ENCODE results near the gene ABRAXAS1.
A peak's percentile ranks its signal among the peaks of the same experiment; 100 is the strongest.
"Not testable (repeated sequence)": the region's sequence is repeated elsewhere in the genome, so short reads cannot be mapped to it uniquely, and the experiment has no call there.

ABRAXAS1 gene

GRCh38 chr4:83484500-83485461, at the start of gene ABRAXAS1:
Gene ABRAXAS1 (minus strand): TSS chr4:83485100. CDS start chr4:83485072, 28 bp downstream.
- peak; percentile 73 to 77 for DNase-seq

- no peak for DNase-seq
Observed at GRCh38 chr4:83527671-83528070, 42.8 kb upstream of the ABRAXAS1 start.

DNA sequence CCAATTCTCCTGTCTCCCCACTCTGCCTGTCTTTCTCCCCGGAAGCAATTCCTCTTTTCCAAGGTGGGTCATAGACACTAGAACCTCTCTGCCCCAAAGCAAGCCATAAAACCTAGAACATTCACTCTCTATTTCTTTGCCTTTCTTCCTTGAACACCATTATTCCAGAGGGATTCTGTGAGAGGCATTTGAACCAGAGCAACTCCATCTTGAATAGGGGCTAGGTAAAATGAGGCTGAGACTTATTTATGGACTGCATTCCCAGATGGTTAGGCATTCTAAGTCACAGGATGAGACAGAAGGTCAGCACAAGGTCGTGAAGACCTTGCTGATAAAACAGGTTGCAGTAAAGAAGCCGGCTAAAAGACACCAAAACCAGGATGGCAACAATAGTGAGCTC, 37.3 kb upstream of the ABRAXAS1 start:
- no peak for DNase-seq

- DNase-seq, result no peak
Observed at GRCh38 chr4:83516042-83516772, 31.3 kb upstream of the ABRAXAS1 start.

DNA sequence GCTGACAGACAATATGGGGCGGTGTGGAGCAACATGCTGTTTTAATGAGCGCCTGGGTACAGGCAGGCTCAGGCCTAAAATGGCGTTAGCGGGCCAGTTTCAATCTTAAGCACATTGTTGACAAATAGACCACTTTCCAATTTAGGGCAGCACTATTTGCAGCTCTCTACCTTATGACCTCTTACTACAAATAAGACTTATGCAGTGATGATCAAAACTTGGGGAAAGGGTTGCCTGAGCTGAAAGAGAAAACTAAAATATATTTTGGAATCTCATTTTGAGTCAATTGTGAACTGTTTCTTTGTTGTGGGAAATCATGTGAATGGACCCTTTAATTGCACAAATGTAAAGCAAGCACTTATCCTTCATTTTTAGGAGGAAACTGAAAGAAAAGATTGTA, 25.5 kb upstream of the ABRAXAS1 start:
- no peak for DNase-seq

GRCh38 chr4:83509156-83509585, 24.3 kb upstream of the ABRAXAS1 start:
- peak in 1 of 2 experiments; percentile 22 for DNase-seq

- DNase-seq, result no peak
Observed at GRCh38 chr4:83504996-83505395, 20.1 kb upstream of the ABRAXAS1 start.

- no peak for DNase-seq
Observed at GRCh38 chr4:83504503-83504902, 19.6 kb upstream of the ABRAXAS1 start.

GRCh38 chr4:83503974-83504373, 19.1 kb upstream of the ABRAXAS1 start:
- no peak for DNase-seq

DNA sequence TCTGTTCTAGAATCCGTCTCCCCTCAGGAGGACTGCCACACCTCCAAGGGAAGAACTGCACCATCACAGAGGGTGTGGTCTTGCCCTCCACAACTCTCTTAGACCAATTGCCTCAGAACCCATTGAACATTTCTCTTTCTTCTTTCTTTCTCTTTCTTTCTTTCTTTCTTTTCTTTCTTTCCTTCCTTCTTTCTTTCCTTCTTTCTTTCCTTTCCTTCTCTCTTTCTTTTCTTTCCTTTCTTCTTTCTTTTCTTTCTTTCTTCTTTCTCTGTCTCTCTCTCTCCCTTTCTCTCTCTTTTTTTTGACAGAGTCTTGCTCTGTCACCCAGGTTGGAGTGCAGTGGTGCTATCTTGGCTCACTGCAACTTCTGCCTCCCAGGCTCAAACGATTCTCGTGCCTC, 16.8 kb upstream of the ABRAXAS1 start:
- not testable (repeated sequence) for DNase-seq

GRCh38 chr4:83498187-83498586, 13.3 kb upstream of the ABRAXAS1 start:
- no peak for DNase-seq

GRCh38 chr4:83496085-83496917, 11.4 kb upstream of the ABRAXAS1 start:
- not testable (repeated sequence) for DNase-seq

DNA sequence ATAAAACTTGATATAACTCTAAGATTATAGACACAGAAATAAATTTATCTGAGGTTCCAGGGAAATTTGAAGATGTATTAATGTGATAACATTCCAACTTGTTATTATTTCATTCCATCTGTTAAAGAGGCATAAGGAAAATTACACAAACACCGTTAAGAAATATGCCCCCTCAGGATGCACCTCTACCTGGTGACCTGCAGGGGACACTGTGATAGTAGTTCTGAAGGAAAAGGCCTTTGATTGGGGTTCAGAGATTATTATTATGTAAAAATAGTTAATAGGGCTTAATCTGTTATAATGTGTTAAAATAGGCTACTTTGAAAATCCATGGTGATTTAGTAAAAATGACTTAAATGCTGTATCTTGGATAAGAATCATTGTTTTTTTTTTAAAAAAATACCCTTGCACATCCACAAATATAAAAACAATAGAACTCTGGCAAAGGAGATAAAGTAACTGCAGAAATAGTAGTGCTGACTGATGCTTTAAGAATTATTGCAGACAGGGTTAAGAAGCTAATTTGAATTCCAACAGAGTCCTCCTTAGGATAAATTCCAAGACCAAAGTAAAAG, 6.1 kb upstream of the ABRAXAS1 start:
- peak in 1 of 2 experiments; percentile 0 for DNase-seq

DNA sequence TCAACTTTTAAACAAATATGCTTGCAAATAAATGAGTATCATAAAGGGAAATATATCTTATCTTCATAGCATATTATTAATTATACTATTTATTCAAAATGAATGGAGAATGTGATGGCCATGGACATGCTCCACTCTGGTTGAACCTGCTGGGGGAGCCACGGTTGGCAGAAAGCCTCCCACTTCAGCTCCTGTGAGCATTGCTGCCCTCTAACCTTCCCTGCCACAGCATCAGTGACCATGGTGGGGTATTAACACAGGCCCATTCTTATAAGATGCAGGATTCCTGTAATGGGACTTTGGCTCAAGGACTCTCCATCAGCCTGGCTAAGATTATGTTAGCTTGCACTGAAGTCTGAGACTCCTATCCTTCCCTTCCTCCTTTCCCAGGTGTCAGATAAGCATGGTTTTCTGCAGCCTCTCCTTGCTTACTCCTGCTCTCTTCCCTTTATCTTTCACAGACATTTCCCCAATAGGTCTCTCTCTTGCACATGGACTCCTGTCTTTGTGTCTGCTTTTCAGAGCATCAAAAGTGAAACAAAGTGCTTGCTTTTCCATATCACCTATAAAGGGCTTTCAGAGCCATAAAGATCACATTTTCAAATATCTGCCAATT, 4.9 kb upstream of the ABRAXAS1 start:
- no peak for DNase-seq

- DNase-seq, result no peak
Observed at GRCh38 chr4:83486457-83487129, 1.7 kb upstream of the ABRAXAS1 start.

GRCh38 chr4:83473966-83474365, 10.9 kb downstream of the ABRAXAS1 start:
- no peak for DNase-seq

DNA sequence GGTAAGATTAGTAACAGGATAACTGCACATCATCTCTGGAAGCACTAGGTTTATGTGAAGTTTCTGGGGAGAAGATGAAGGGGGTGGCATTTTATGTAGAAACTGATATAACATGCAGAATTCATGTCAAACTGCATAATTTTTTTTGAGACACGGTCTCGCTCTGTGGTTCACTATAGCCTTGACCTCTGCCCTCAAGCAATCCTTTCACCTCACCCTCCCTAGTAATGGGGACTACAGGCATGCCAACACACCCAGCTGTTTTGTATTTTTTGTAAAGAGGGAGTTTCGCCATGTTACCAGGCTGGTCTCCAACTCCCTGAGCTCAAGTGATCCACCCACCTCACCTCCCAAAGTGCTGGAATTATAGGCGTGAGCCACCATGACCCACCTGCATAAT, 11.5 kb downstream of the ABRAXAS1 start:
- no peak for DNase-seq

- no peak for DNase-seq
Observed at GRCh38 chr4:83456184-83456501, 28.8 kb downstream of the ABRAXAS1 start.

- peak; percentile 92 to 94 for DNase-seq
Observed at GRCh38 chr4:83455281-83456183, 29.4 kb downstream of the ABRAXAS1 start, which contains the start of the genes HELQ and MRPS18C. Gene HELQ (minus strand): TSS chr4:83455823. CDS start chr4:83455693, 130 bp downstream. Gene MRPS18C (plus strand): TSS chr4:83456058. CDS start chr4:83456078, 20 bp downstream.

- DNase-seq, result no peak
Observed at GRCh38 chr4:83454686-83455085, 30.2 kb downstream of the ABRAXAS1 start.

Measured in NCI-H524 (cell line).